ENCODE results near the gene EDARADD. TPM values are rescaled to one million over a fixed set of nuclear protein-coding genes. Genes with fewer than 3 reads are reported as not detected.

EDARADD gene
- total RNA-seq, 1 donor from 2014 or later: 0.98 TPM

DNA sequence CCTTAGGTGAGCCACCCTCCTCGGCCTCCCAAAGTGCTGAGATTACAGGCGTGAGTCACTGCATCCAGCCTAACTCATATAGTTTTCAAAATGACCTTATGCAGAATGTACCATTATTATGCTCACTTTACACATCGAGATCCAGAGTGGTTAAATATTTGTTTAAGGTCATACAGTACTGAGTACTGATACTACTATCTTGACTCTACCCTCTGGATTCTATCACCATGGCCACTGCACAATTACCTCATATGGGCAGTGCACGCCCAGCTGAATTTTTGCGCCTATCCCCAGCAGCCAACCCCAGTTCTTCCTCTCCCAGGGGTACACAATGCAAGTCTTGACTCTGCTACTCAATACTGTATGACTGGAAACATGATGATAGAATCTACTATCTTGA, 56.7 kb downstream of the EDARADD start:
- Mint-ChIP-seq H3K4me1 (ENCODE audit: low read depth, unreplicated experiment) (no peaks in the 10 kb centered on the region), H3K4me3 (ENCODE audit: unreplicated experiment) (no peak overlapping the region), H3K9me3 (ENCODE audit: unreplicated experiment) (no peaks in the 10 kb centered on the region), H3K36me3 (ENCODE audit: unreplicated experiment) (no peaks in the 10 kb centered on the region), H3K27me3 (ENCODE audit: unreplicated experiment) (peaks cover 3% of the 10 kb centered on the region), H3K27ac (ENCODE audit: unreplicated experiment) (no peak overlapping the region)
- TF ChIP-seq, protein P1, sequence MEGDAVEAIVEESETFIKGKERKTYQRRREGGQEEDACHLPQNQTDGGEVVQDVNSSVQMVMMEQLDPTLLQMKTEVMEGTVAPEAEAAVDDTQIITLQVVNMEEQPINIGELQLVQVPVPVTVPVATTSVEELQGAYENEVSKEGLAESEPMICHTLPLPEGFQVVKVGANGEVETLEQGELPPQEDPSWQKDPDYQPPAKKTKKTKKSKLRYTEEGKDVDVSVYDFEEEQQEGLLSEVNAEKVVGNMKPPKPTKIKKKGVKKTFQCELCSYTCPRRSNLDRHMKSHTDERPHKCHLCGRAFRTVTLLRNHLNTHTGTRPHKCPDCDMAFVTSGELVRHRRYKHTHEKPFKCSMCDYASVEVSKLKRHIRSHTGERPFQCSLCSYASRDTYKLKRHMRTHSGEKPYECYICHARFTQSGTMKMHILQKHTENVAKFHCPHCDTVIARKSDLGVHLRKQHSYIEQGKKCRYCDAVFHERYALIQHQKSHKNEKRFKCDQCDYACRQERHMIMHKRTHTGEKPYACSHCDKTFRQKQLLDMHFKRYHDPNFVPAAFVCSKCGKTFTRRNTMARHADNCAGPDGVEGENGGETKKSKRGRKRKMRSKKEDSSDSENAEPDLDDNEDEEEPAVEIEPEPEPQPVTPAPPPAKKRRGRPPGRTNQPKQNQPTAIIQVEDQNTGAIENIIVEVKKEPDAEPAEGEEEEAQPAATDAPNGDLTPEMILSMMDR (IDR thresholded peaks at IDR 0.05; ENCODE audit: partially characterized antibody, unreplicated experiment): no peak
- DNase-seq: no peak

GRCh38 chr1:236451796-236452373, 57.8 kb downstream of the EDARADD start:
- Mint-ChIP-seq H3K27me3 (ENCODE audit: unreplicated experiment) (peaks cover 3% of the 10 kb centered on the region), H3K4me3 (ENCODE audit: unreplicated experiment) (no peak overlapping the region), H3K27ac (ENCODE audit: unreplicated experiment) (no peak overlapping the region), H3K36me3 (ENCODE audit: unreplicated experiment) (no peaks in the 10 kb centered on the region), H3K9me3 (ENCODE audit: unreplicated experiment) (no peaks in the 10 kb centered on the region), H3K4me1 (ENCODE audit: low read depth, unreplicated experiment) (no peaks in the 10 kb centered on the region)
- TF ChIP-seq, protein P1 (IDR thresholded peaks at IDR 0.05; ENCODE audit: partially characterized antibody, unreplicated experiment): peak; percentile 28
- DNase-seq: peak; percentile 17

DNA sequence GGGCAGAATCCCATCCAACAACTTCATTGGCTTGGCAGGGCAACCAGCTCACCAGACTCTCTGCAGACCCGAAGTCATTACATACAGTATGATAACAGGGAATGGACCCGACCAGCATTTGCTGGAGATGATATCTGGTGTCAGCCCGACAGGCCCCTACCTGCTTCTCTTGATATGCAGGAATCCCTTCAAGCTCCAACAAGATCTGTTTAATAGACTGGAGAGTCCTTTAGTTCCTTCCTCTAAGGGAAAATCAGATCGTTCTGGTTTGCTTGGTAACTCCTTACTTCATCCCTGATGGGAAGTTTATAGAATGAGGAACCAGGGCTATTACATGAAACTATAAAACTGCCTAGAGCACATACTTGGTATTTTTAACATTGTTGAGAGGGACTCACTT, 61.2 kb downstream of the EDARADD start:
- no peaks in the 10 kb centered on the region for H3K4me1 Mint-ChIP-seq (ENCODE audit: low read depth, unreplicated experiment)
- no peaks in the 10 kb centered on the region for H3K9me3 Mint-ChIP-seq (ENCODE audit: unreplicated experiment)
- no peak overlapping the region for H3K4me3 Mint-ChIP-seq (ENCODE audit: unreplicated experiment)
- H3K27me3 Mint-ChIP-seq (ENCODE audit: unreplicated experiment): peaks cover 3% of the 10 kb centered on the region
- no peak for DNase-seq
- no peak overlapping the region for H3K27ac Mint-ChIP-seq (ENCODE audit: unreplicated experiment)
- H3K36me3 Mint-ChIP-seq (ENCODE audit: unreplicated experiment): no peaks in the 10 kb centered on the region
- TF ChIP-seq, protein P1 (IDR thresholded peaks at IDR 0.05; ENCODE audit: partially characterized antibody, unreplicated experiment): no peak

- TF ChIP-seq, protein P1 (IDR thresholded peaks at IDR 0.05; ENCODE audit: partially characterized antibody, unreplicated experiment): no peak
- Mint-ChIP-seq H3K9me3 (ENCODE audit: unreplicated experiment) (no peaks in the 10 kb centered on the region), H3K4me3 (ENCODE audit: unreplicated experiment) (no peak overlapping the region), H3K27ac (ENCODE audit: unreplicated experiment) (no peak overlapping the region), H3K4me1 (ENCODE audit: low read depth, unreplicated experiment) (no peaks in the 10 kb centered on the region), H3K36me3 (ENCODE audit: unreplicated experiment) (no peaks in the 10 kb centered on the region), H3K27me3 (ENCODE audit: unreplicated experiment) (no peaks in the 10 kb centered on the region)
- no peak for DNase-seq
Observed at GRCh38 chr1:236457775-236458174, 63.7 kb downstream of the EDARADD start.

- TF ChIP-seq, protein P1 (IDR thresholded peaks at IDR 0.05; ENCODE audit: partially characterized antibody, unreplicated experiment): no peak
- no peak overlapping the region for H3K27ac Mint-ChIP-seq (ENCODE audit: unreplicated experiment)
- no peaks in the 10 kb centered on the region for H3K36me3 Mint-ChIP-seq (ENCODE audit: unreplicated experiment)
- H3K4me3 Mint-ChIP-seq (ENCODE audit: unreplicated experiment): no peak overlapping the region
- no peaks in the 10 kb centered on the region for H3K9me3 Mint-ChIP-seq (ENCODE audit: unreplicated experiment)
- no peaks in the 10 kb centered on the region for H3K27me3 Mint-ChIP-seq (ENCODE audit: unreplicated experiment)
- no peak for DNase-seq
- no peaks in the 10 kb centered on the region for H3K4me1 Mint-ChIP-seq (ENCODE audit: low read depth, unreplicated experiment)
Observed at GRCh38 chr1:236458996-236459395, 64.9 kb downstream of the EDARADD start.

All from glutamatergic neuron (in vitro differentiated cells).